ENCODE data around the gene ITCH.

DNA sequence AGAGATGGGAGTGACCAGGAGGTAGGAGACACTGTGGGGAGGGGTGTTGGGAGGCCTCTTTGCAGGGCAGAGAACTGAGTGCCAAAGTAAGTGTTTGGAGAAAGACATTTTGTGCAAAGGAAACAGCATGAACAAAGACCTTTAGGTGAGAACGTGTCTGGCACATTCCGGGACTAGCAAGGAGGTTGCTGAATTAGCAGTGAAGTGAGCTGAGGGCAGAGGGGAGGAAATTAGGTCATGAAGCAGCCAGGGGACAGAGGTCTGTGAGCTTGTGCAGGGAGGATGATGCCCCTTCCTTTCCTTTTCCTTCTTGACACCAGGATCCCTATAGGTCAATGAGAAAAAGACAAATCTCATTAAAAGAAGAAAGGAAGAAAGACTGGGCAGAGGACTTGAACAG, 38.5 kb upstream of the ITCH start:
- TF ChIP-seq POLR2AphosphoS5 (IDR thresholded peaks at IDR 0.05; ENCODE audit: borderline replicate concordance, low read depth, low read length), result no peak
- no peak for TF ChIP-seq EZH2 (IDR thresholded peaks at IDR 0.05)

All from SK-N-MC (cell line).